ENCODE measurements around the gene SYNE4.
"Not testable (repeated sequence)": the region's sequence is repeated elsewhere in the genome, so short reads cannot be mapped to it uniquely, and the experiment has no call there.

Gene SYNE4

GRCh38 chr19:36041831-36042230, 33.2 kb upstream of the SYNE4 start:
- 47 to 48% methylated on average over 3 of the region's 3 CpGs for WGBS, 2 experiments
- no peaks in the 10 kb centered on the region for H3K9me3 ChIP-seq (ENCODE audit: control insufficient read depth, low read length)

DNA sequence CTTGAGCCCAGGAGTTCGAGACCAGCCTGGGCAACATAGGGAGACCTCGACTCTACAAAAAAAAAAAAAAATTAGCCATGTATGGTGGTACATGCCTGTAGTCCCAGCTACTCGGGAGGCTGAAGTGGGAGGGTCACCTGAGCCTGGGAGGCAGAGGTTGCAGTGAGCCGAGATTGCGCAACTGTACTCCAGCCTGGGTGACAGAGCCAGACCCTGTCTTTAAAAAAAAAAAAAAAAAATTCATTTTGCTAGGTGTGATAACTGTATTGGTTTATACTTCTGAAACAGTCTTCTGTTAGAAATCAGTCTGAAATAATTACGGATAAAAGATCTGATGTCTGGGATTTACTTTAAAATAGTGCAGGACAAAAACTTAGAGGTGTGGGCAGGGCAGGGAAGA, 32.5 kb upstream of the SYNE4 start:
- 89 to 92% methylated on average over 6 of the region's 6 CpGs for WGBS, 2 experiments
- H3K9me3 ChIP-seq (ENCODE audit: control insufficient read depth, low read length); H3K36me3 ChIP-seq (ENCODE audit: control insufficient read depth, insufficient read depth, low read length); H3K27me3 ChIP-seq (ENCODE audit: control insufficient read depth, insufficient read depth, low read length, poor library complexity, severe bottlenecking); H3K27ac ChIP-seq (ENCODE audit: insufficient read depth, low read depth, low read length, poor library complexity, severe bottlenecking); H3K4me1 ChIP-seq (ENCODE audit: control insufficient read depth, insufficient read depth, low read length); H3K4me3 ChIP-seq (ENCODE audit: insufficient read depth, low read depth, low read length): not testable (repeated sequence)

More at GRCh38 chr19:36041831-36042230, 33.2 kb upstream of the SYNE4 start:
- H3K4me3 ChIP-seq (ENCODE audit: insufficient read depth, low read depth, low read length), result no peak overlapping the region
- no peaks in the 10 kb centered on the region for H3K36me3 ChIP-seq (ENCODE audit: control insufficient read depth, insufficient read depth, low read length)
- no peak overlapping the region for H3K27ac ChIP-seq (ENCODE audit: insufficient read depth, low read depth, low read length, poor library complexity, severe bottlenecking)
- H3K4me1 ChIP-seq (ENCODE audit: control insufficient read depth, insufficient read depth, low read length), result peaks cover 5% of the 10 kb centered on the region
- H3K27me3 ChIP-seq (ENCODE audit: control insufficient read depth, insufficient read depth, low read length, poor library complexity, severe bottlenecking), result no peaks in the 10 kb centered on the region

DNA sequence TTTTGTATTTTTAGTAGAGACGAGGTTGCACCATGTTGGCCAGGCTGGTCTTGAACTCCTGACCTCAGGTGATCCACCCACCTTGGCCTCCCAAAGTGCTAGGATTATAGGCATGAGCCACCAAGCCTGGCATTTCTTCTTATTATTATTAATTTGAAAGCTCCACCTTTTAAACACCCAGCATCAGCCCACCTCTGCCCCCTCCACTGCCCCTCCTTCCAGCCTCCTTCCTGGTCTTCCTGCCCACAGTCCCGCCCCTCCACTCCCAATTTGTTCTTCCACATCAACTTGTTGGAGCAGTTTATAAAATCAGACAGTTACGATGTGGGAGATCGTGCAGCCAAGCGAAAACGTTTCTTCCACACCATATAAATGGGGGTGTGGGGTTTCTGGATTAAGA, 31.9 kb upstream of the SYNE4 start:
- no peak overlapping the region for H3K27ac ChIP-seq (ENCODE audit: insufficient read depth, low read depth, low read length, poor library complexity, severe bottlenecking)
- peaks cover 5% of the 10 kb centered on the region for H3K4me1 ChIP-seq (ENCODE audit: control insufficient read depth, insufficient read depth, low read length)
- 86 to 93% methylated on average over 2 to 4 of the region's 6 CpGs for WGBS, 2 experiments
- H3K9me3 ChIP-seq (ENCODE audit: control insufficient read depth, low read length), result no peaks in the 10 kb centered on the region
- H3K27me3 ChIP-seq (ENCODE audit: control insufficient read depth, insufficient read depth, low read length, poor library complexity, severe bottlenecking), result no peaks in the 10 kb centered on the region
- no peak overlapping the region for H3K4me3 ChIP-seq (ENCODE audit: insufficient read depth, low read depth, low read length)
- no peaks in the 10 kb centered on the region for H3K36me3 ChIP-seq (ENCODE audit: control insufficient read depth, insufficient read depth, low read length)

DNA sequence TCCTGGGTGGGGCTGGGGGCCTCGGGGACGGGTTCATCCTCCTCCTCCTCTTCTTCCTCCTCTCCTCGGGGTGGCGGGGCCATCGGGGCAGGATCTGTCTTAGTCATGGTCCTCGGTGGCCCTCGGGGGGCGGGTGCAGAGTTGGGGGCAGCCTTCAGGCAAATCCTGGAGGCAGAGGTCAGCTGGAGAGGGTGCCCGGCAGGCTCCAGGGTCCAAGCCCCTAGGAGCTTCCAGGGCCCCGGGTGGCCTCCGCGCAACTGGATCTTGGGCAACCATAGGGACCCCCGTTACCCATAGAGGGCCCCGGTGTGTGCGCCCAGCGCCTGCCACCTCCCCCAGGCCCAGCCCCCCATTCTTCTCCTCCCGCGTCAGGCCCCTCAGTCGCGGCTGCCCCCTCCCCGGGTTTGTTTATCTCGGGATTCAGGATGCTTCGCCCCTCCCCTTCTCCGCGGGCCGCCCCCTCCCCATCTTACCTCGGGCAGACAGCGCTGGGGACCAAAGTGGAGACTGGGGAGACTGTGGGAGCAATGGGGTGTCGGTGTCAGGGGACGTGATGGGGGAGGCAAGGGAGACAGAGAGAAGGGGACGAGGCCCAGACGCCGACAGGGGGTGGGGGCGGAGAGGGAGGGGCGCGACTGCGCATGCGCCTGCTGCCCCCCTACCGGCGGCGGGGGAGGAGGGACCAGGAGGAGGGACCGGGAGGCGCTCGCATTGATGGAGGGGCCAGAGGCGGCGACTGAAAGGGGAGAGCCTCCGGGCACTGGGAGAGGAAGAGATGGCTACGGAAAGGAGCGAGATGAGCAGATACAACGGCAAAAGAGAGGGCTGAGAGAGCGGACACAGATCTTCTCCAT, 23.9 kb upstream of the SYNE4 start, which contains the start of gene CLIP3:
CLIP3 (minus strand) TSS at position 623 of the 854 bp plus-strand sequence; CDS start at position 107, 516 bp downstream.
- no peaks in the 10 kb centered on the region for H3K36me3 ChIP-seq (ENCODE audit: control insufficient read depth, insufficient read depth, low read length)
- peak within 1 kb of the TSS; percentile 85 for H3K4me3 ChIP-seq (ENCODE audit: insufficient read depth, low read depth, low read length)
- no peaks in the 10 kb centered on the region for H3K9me3 ChIP-seq (ENCODE audit: control insufficient read depth, low read length)
- H3K4me1 ChIP-seq (ENCODE audit: control insufficient read depth, insufficient read depth, low read length), result no peaks in the 10 kb centered on the region
- 3 to 4% methylated on average over 50 to 51 of the region's 51 CpGs for WGBS, 2 experiments
- H3K27ac ChIP-seq (ENCODE audit: insufficient read depth, low read depth, low read length, poor library complexity, severe bottlenecking), result no peak within 1 kb of the TSS
- H3K27me3 ChIP-seq (ENCODE audit: control insufficient read depth, insufficient read depth, low read length, poor library complexity, severe bottlenecking), result no peaks in the 10 kb centered on the region

GRCh38 chr19:36031308-36031707, 22.7 kb upstream of the SYNE4 start:
- no peaks in the 10 kb centered on the region for H3K9me3 ChIP-seq (ENCODE audit: control insufficient read depth, low read length)
- no peaks in the 10 kb centered on the region for H3K4me1 ChIP-seq (ENCODE audit: control insufficient read depth, insufficient read depth, low read length)
- H3K27me3 ChIP-seq (ENCODE audit: control insufficient read depth, insufficient read depth, low read length, poor library complexity, severe bottlenecking), result no peaks in the 10 kb centered on the region
- H3K27ac ChIP-seq (ENCODE audit: insufficient read depth, low read depth, low read length, poor library complexity, severe bottlenecking), result no peak overlapping the region
- 90 to 93% methylated on average over 6 of the region's 6 CpGs for WGBS, 2 experiments
- H3K36me3 ChIP-seq (ENCODE audit: control insufficient read depth, insufficient read depth, low read length), result peaks cover 10% of the 10 kb centered on the region
- no peak overlapping the region for H3K4me3 ChIP-seq (ENCODE audit: insufficient read depth, low read depth, low read length)

GRCh38 chr19:36030264-36031148, 21.9 kb upstream of the SYNE4 start:
- Histone ChIP-seq H3K36me3 (ENCODE audit: control insufficient read depth, insufficient read depth, low read length) (peaks cover 19% of the 10 kb centered on the region), H3K27me3 (ENCODE audit: control insufficient read depth, insufficient read depth, low read length, poor library complexity, severe bottlenecking) (no peaks in the 10 kb centered on the region), H3K9me3 (ENCODE audit: control insufficient read depth, low read length) (no peaks in the 10 kb centered on the region), H3K4me1 (ENCODE audit: control insufficient read depth, insufficient read depth, low read length) (no peaks in the 10 kb centered on the region), H3K27ac (ENCODE audit: insufficient read depth, low read depth, low read length, poor library complexity, severe bottlenecking) (no peak overlapping the region), H3K4me3 (ENCODE audit: insufficient read depth, low read depth, low read length) (no peak overlapping the region)
- 89 to 95% methylated on average over 7 to 8 of the region's 8 CpGs for WGBS, 2 experiments

- Histone ChIP-seq H3K4me1 (ENCODE audit: control insufficient read depth, insufficient read depth, low read length) (no peaks in the 10 kb centered on the region), H3K27ac (ENCODE audit: insufficient read depth, low read depth, low read length, poor library complexity, severe bottlenecking) (no peak overlapping the region), H3K9me3 (ENCODE audit: control insufficient read depth, low read length) (no peaks in the 10 kb centered on the region), H3K4me3 (ENCODE audit: insufficient read depth, low read depth, low read length) (no peak overlapping the region), H3K27me3 (ENCODE audit: control insufficient read depth, insufficient read depth, low read length, poor library complexity, severe bottlenecking) (no peaks in the 10 kb centered on the region), H3K36me3 (ENCODE audit: control insufficient read depth, insufficient read depth, low read length) (peaks cover 30% of the 10 kb centered on the region)
- 92 to 95% methylated on average over 8 to 10 of the region's 10 CpGs for WGBS, 2 experiments
These were observed 19.9 kb upstream of the SYNE4 start for GRCh38 chr19:36028313-36029041.

DNA sequence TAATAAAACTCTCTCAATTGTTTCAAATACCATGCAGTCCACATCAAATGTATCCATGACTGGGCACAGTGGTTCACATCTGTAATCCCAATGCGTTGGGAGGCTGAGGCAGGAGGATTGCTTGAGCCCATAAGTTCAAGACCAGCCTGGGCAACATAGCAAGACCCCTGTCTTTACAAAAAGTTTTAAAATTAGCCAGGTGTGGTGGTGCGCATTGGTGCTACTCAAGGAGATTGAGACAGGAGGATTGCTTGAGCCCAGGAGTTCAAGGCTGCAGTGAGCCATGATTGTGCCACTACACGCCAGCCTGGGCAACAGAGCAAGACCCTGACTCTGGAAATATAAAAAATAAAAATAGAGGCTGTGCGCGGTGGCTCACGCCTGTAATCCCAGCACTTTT, 19.1 kb upstream of the SYNE4 start:
- no peaks in the 10 kb centered on the region for H3K27me3 ChIP-seq (ENCODE audit: control insufficient read depth, insufficient read depth, low read length, poor library complexity, severe bottlenecking)
- 92 to 96% methylated on average over 6 of the region's 6 CpGs for WGBS, 2 experiments
- H3K36me3 ChIP-seq (ENCODE audit: control insufficient read depth, insufficient read depth, low read length), result peaks cover 32% of the 10 kb centered on the region
- no peaks in the 10 kb centered on the region for H3K9me3 ChIP-seq (ENCODE audit: control insufficient read depth, low read length)
- H3K4me1 ChIP-seq (ENCODE audit: control insufficient read depth, insufficient read depth, low read length), result no peaks in the 10 kb centered on the region
- no peak overlapping the region for H3K4me3 ChIP-seq (ENCODE audit: insufficient read depth, low read depth, low read length)
- no peak overlapping the region for H3K27ac ChIP-seq (ENCODE audit: insufficient read depth, low read depth, low read length, poor library complexity, severe bottlenecking)

DNA sequence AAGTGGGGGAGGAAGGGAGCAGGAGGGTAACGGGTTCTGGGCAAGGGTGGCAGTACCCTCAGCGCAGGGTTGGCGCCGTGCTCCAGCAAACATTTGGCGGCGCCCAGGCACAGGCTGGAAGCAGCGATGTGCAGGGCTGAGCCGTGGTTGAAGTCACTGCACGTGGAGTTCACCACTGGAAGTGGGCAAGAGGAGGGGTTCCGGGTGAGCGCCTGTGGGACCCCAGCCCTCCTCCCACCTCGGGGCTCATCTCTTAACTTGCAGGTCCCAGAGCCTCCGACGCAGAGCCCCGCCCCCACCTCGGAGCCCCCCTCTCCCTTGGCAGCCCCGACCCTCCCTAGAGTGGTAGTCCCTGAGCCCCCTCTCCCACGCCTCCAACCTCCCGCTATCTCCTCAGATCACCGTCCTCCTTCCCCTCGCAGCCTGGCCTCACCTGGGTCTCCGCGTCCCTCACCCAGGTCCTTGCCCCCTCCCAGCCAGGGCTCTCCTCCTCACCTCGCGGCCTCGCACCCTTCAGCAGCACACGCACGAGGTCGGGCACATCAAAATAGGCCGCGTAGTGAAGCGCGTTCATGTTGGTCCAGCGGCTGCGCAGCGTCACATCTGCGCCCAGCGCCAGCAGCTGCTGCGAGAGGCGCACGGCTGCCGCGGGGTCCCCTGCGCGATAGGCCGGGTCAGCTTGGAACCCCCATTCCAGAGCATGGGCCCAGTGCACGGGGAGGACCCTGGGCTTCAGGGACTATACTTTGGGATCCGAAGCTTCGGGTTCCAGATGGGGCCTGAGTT, 17.7 kb upstream of the SYNE4 start:
- Histone ChIP-seq H3K27me3 (ENCODE audit: control insufficient read depth, insufficient read depth, low read length, poor library complexity, severe bottlenecking) (no peaks in the 10 kb centered on the region), H3K36me3 (ENCODE audit: control insufficient read depth, insufficient read depth, low read length) (peaks cover 32% of the 10 kb centered on the region), H3K4me3 (ENCODE audit: insufficient read depth, low read depth, low read length) (no peak overlapping the region), H3K9me3 (ENCODE audit: control insufficient read depth, low read length) (no peaks in the 10 kb centered on the region), H3K4me1 (ENCODE audit: control insufficient read depth, insufficient read depth, low read length) (no peaks in the 10 kb centered on the region), H3K27ac (ENCODE audit: insufficient read depth, low read depth, low read length, poor library complexity, severe bottlenecking) (no peak overlapping the region)
- WGBS, 2 experiments, result 94% methylated on average over 49 of the region's 49 CpGs
